ENCODE measurements around the gene OTOR. TPM values are rescaled to one million over a fixed set of nuclear protein-coding genes. Genes with fewer than 3 reads are reported as not detected.

OTOR gene
- polyA plus RNA-seq, 1 donor, result not detected

DNA sequence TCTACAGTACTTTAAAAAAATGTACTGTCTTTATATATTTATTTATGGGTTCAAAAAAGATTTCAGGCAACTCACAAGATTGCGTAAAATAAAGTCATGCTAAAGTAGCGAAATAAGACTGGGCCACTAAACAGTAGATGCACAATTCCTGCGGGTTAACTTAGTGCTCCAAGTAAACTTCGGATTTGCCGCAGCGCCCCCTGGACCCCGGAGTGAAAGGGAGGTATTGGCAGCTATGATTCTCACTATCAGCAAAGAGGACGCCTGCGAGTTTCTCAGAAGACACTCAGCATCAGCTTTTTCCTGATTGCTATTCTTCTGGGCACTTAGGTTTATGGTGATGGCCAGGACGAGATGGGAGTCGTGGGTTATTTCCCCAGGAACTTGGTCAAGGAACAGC is 1.4 kb downstream of the OTOR start:
- no peak for DNase-seq (ENCODE audit: low read depth)

DNA sequence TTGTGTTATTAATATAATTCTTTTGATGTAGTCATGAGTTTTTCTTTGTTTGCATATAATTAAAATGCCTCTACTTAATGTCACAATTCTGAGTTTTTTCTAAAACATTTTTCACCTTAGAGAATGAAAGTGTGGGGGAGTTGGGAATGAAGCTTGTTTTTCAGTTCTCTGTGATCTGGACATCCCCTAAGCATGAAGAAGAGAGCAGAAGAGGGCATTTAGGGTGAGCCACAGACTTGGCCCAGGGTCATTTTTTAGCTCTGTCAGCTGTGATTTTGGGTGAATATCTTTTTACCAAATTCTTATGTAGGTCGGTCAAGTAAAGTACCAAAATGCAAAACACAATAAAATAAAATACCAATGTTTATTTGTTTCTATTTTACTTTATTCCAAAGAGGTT is 3.9 kb downstream of the OTOR start:
- no peak for DNase-seq (ENCODE audit: low read depth)

DNA sequence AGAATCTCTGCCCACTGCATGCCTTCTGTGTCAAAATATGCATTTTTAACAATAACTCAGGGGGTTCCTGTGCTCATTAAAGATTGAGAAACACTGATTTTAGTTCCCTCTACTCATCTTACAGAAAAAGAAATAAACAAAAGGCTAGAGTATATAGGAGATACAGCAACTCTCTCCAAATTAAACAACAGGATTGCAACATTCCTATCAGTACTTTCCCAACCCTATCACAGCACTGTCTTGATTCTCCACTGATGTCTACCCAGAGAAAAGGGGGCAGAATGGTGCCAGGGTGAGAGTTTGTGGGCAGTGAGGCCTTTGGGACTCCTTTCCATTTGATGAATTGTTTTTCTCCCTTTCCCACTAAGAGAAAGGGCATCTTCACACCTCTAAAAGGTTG is 4.7 kb downstream of the OTOR start:
- no peak for DNase-seq (ENCODE audit: low read depth)

GRCh38 chr20:16758454-16759180 is 10.5 kb downstream of the OTOR start:
- peak; percentile 17 for DNase-seq (ENCODE audit: low read depth)

- DNase-seq (ENCODE audit: low read depth), result no peak
These were observed 11.0 kb downstream of the OTOR start for GRCh38 chr20:16759181-16759563.

DNA sequence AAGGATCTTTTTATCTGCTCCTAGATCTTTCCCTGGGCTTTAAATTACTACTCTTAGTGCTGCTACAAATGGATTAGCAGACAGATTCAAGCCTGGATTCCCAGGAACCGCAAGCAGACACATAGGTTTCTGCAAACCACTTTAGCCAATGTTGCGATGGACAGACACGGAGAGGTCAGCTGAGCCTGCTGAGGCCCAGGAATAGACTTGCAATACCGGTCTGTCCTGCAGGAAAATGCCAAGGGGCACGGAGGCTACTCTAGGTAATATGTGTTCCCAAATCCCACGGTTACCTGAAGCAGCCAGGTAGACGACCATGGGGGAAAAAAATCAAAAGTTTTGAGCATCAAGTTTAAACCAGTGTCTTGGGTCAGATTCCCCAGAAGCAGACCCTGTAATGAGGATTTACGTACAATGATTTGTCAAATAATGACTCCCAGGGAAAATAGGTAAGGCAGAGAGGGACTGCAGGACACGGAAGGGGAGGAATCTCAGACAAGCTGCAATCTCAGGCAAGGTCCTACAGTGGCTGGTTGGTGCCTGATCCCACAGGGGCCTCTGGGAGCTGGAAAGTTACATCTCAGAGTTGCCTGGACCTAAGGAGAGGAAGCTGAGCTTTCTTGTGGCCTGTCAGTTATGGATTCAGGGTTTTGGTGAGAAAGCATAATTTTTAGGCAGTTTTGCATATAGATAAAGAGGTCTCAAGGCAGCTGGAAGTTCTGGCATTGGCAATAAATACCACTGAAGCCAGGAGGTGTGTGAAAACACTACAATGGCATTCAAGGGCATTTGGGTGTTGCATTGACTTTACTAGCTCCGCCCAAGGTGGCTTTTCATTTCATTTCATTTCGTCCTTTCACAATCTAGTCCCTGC is 12.5 kb downstream of the OTOR start:
- DNase-seq (ENCODE audit: low read depth), result no peak

DNA sequence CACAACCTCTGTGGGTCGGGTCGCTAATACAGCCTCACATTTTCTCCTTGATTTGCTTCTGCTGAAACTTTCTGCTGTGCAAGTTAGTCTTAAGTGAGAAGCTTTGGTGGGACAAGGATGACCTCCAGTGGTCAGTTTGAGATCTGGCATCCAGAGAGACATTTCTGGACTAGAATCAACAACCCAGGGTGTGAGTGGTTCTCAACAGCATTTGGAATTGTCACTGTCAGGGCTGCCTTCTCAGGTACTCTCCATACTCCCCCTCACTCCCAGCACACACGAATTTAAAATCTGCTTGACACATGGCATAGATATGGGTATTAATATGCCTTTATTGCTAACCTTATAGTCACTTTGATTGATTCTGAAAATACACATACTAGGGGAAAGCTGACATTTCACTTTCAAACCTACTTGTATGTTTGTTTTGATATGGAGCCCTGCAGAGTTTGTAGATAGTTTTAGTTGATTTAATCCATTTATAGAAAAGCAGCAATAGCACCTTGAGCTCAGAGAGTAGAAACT is 13.2 kb downstream of the OTOR start:
- DNase-seq (ENCODE audit: low read depth), result peak; percentile 76

DNA sequence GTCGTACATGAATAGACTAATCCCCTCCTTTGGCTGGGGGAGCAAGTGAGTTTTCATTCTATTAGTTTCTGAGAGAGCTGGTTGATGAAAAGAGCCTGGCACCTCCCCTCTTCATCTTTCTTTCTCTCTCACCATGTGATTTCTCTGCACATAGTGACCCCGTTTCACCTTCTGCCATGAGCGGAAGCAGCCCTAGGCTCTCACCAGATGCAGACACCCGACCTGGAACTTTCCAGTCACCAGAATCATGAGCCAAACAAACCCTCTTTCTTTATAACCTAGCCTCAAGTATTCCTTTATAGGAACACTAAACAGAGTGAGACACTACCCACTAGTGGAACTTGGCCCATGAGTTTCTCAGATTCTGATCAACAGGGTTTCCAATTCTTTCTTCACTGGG is 16.4 kb downstream of the OTOR start:
- no peak for DNase-seq (ENCODE audit: low read depth)

- no peak for DNase-seq (ENCODE audit: low read depth)
These were observed 23.1 kb downstream of the OTOR start for GRCh38 chr20:16771213-16771612.

GRCh38 chr20:16775961-16776360 is 27.8 kb downstream of the OTOR start:
- DNase-seq (ENCODE audit: low read depth), result no peak

GRCh38 chr20:16777126-16777525 is 29.0 kb downstream of the OTOR start:
- DNase-seq (ENCODE audit: low read depth), result no peak

GRCh38 chr20:16778159-16778558 is 30.0 kb downstream of the OTOR start:
- DNase-seq (ENCODE audit: low read depth), result no peak

- DNase-seq (ENCODE audit: low read depth), result no peak
These were observed 33.3 kb downstream of the OTOR start for GRCh38 chr20:16781496-16781895.

DNA sequence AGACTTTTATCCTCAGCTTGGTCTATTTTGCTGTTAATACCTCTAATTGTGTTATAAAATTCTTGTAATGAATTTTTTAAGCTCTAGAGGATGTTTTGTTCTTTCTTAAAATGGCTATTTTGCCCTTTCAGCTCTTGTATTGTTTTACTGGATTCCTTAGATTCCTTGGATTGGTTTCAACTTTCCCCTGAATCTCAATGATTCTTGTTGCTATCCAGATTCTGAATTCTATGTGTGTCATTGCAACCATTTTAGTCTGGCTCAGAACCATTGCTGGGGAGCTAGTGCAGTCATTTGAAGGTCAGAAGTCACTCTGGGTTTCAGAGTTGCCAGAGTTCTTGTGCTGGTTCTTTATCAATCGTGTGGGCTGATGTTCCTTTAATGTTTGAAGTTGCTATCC is 37.1 kb downstream of the OTOR start:
- no peak for DNase-seq (ENCODE audit: low read depth)

Other genes with a start within 250 kb of the OTOR start
- 25.0 TPM for gene KIF16B, start 174.9 kb upstream of the OTOR start, polyA plus RNA-seq (ENCODE audit: insufficient read length)
- gene SNRPB2, start 18.3 kb upstream of the OTOR start, polyA plus RNA-seq (ENCODE audit: insufficient read length), result 65.1 TPM